ENCODE measurements around the gene RARRES1. TPM values are rescaled to one million over a fixed set of nuclear protein-coding genes. Genes with fewer than 3 reads are reported as not detected.

RARRES1 gene
- total RNA-seq, 1 donor from 2014 or later: 22.3 TPM

- DNase-seq (ENCODE audit: missing footprints) (no peak), ATAC-seq (peak; percentile 86)
- intact Hi-C loops (cut with DNase I): no loop called here
Observed at GRCh38 chr3:158768881-158769543, 36.8 kb upstream of the RARRES1 start.

GRCh38 chr3:158768361-158768787 is 36.1 kb upstream of the RARRES1 start:
- intact Hi-C loops (cut with DNase I): no loop called here
- DNase-seq (ENCODE audit: missing footprints) (peak; percentile 80), ATAC-seq (peak; percentile 74)

DNA sequence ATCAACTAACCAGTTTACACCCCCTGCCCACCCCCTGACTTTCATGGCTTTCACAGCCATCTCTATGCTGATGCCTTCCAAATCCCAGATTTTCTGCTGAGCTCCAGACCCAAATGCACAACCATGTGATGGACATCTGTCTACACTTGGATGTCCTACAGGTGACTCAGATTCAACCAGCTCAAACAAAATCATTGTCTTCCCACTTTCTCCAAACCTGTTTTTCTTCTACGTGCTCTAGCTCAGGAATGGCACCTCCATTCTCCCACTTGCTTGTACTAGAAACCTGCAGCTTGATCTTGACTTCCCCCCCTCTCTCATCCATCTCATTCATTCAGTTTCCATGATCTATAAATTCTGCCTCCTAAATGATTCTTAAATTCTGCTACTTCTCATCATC is 34.1 kb upstream of the RARRES1 start:
- intact Hi-C loops (cut with DNase I): no loop called here
- DNase-seq (ENCODE audit: missing footprints) (no peak), ATAC-seq (no peak)

DNA sequence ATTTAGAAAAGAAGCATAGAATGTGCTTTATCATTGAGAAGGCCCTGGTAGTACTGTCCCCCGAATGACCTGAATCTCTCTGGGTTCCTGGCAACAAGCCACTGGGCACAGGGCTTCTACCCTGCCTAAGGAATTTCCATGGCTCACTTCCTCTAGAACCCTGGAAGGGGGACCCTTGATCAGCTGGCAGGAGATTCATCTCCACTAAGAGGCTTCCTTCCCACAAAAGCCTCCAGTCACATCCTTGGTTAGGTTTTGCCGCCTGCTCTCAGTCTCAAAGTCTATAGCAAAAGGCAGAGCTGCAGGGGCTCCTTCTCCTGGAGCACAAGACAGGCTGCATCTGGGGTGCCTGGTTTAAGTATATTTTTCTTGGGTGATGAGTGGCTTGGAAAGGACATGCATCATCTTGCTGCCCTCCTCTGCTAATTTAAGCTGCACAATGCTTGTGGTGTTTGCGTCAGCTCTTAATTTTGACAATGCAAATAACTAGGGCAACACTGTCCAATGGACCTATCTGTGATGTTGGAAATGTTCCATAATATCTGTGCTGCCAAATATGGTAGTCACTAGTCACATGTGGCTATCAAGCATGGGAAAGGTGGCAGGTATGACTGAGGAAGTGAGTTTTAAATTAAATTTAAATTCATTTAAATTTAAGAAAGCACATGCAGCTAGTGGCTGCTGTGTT is 33.4 kb upstream of the RARRES1 start:
- intact Hi-C loops (cut with DNase I): no loop called here
- DNase-seq (ENCODE audit: missing footprints) (no peak), ATAC-seq (no peak)

GRCh38 chr3:158763421-158763820 is 31.2 kb upstream of the RARRES1 start:
- DNase-seq (ENCODE audit: missing footprints) (no peak), ATAC-seq (no peak)
- intact Hi-C loops (cut with DNase I): no loop called here

- intact Hi-C loops (cut with DNase I): no loop called here
- ATAC-seq: peak; percentile 82
- DNase-seq (ENCODE audit: missing footprints): no peak
Observed at GRCh38 chr3:158762701-158763100, 30.4 kb upstream of the RARRES1 start.

GRCh38 chr3:158761350-158761749 is 29.1 kb upstream of the RARRES1 start:
- ATAC-seq (no peak), DNase-seq (ENCODE audit: missing footprints) (no peak)
- intact Hi-C loops (cut with DNase I): no loop called here

DNA sequence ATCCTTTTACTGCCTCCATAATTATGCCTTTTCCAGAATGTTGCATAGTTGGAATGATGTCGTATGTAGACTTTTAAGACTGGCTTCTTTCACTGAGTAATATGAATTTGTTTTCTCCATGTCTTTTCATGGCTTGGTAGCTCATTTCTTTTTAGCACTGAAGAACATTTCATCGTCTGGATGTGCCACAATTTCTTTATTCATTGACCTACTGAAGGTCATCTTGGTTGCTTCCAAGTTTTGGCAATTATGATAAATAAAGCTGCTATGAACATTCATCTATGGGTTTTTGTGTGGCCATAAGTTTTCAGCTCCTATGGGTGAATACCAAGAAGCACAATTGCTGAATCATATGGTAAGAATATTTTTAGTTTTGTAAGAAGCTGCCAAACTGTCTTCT is 23.2 kb upstream of the RARRES1 start:
- no peak for ATAC-seq
- intact Hi-C loops (cut with DNase I): no loop called here
- DNase-seq (ENCODE audit: missing footprints): no peak

DNA sequence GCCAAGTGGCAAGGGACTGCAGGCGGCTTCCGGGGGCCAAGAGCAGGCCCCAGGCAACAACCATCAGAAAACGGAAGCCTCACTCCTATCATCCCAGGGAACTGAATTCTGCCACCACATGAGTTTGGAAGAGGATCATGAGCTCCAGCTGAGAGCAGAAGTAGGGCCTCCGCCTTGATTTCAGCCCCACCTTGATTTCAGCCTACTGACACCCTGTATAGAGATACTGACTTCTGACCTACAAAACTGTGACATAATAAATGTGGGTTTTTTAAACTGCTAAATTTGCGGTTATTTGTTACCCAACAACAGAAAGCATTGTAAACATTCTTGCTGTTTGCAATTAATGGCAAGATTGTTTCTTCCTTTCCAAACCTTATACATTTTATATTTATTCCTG is 21.6 kb upstream of the RARRES1 start:
- ATAC-seq (no peak), DNase-seq (ENCODE audit: missing footprints) (no peak)
- intact Hi-C loops (cut with DNase I): no loop called here

DNA sequence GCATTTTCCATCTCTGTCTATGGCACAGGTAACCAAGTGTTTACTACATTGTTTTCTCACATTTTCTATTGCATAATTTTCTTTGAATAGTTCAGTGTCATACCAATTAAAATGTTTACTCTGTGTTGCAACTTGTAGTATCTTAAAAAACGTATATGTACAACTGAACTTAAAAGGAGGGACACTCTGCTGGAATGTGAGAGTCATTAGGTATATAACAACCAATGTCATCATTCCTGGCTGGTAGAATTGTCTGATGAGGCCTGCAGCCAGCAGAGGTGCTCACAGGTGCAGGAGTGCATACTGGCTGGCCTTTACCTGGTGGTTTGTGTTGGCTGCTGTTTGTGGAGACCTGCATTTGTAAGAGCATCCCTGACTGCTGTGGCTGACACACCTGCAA is 19.1 kb upstream of the RARRES1 start:
- DNase-seq (ENCODE audit: missing footprints) (no peak), ATAC-seq (no peak)
- intact Hi-C loops (cut with DNase I): no loop called here

DNA sequence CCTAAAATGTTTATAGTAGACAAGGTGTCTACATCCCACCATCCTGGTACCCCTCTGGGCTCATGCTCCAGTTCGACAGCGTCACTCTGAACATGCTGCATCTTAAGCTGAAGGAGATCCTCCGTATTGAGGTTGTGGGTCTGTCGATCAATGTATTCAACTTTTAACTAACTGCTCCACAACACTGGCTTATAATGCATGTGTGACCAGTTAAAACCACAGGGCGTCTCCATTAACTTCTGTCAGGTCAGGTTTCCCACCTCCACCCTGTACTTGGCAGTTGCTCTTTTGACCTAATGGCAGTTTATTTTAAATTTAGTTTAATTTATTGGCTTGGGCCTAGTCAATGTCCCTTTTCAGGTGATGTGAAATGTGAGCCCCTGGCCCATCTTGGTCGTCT is 17.8 kb upstream of the RARRES1 start:
- no peak for DNase-seq (ENCODE audit: missing footprints)
- intact Hi-C loops (cut with DNase I): no loop called here
- no peak for ATAC-seq

- intact Hi-C loops (cut with DNase I): no loop called here
- ATAC-seq (no peak), DNase-seq (ENCODE audit: missing footprints) (no peak)
Observed at GRCh38 chr3:158749526-158749925, 17.3 kb upstream of the RARRES1 start.

DNA sequence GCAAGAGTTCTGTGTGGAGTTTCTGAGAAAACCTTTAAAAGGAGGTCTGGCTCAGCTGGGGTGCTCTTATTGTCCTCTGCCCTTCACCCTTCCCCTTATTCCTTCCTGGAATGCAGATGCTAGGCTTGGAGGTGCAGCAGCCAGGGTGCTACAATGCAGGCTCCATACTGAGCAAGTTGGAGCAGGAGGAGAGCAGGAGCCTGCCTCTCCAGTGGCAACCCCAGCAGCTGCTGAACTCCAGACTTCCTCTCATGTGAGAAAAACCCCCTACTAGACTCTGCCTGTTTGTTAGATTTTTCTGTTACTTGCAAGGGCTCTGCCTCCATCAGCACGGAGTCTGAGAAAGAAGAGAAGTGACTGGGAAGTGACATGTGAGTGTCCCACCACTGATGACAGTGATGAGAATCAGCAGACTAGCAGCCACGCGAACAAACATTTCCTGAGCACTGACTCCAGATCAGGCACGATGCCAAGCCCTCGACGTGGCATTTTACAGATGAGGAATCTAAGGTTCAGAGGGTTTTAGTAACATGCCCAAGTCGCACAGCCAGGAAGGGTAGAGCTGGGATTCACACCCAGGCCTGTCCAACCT is 16.1 kb upstream of the RARRES1 start:
- ATAC-seq (no peak), DNase-seq (ENCODE audit: missing footprints) (no peak)
- intact Hi-C loops (cut with DNase I): no loop called here

- no peak for ATAC-seq
- no peak for DNase-seq (ENCODE audit: missing footprints)
- intact Hi-C loops (cut with DNase I): no loop called here
Observed at GRCh38 chr3:158747417-158747816, 15.2 kb upstream of the RARRES1 start.

GRCh38 chr3:158745551-158745950 is 13.3 kb upstream of the RARRES1 start:
- intact Hi-C loops (cut with DNase I): no loop called here
- DNase-seq (ENCODE audit: missing footprints): no peak
- ATAC-seq: no peak

DNA sequence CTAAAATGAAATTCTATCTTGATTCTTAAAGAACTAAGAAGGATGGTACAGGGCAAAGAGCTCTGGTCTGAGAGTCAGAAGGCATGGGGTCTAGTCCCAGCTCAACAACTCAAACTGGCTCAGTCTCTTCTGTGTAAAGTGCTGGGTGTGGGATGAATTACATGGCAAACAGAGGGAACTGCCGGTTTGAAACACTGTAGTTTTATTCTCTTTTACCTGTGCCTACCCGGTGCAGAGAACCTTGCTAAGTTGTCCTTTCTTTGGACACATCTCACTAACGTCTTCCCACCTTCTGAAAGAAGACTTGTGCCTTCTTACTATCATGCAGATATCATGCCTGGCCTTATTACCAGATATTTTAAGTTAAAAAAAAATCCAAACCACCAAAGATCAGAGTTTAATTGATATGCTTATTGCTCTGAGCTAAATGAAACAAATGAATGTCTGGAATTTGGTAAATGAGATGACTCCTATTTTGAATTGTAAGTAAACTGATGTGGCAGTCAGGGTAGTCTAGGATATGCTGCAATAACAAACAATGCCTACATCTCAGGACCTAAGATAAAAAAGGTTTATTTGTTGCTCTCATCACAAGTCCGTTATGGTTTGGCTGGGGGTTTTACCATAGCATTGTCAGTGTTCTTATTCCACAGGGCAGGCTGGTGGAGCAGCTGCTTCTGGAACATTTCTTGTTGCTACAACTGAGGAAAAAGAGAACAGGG is 12.5 kb upstream of the RARRES1 start:
- no peak for ATAC-seq
- DNase-seq (ENCODE audit: missing footprints): no peak
- intact Hi-C loops (cut with DNase I): no loop called here

- intact Hi-C loops (cut with DNase I): no loop called here
- ATAC-seq (peak; percentile 13), DNase-seq (ENCODE audit: missing footprints) (no peak)
Observed at GRCh38 chr3:158743664-158744566, 11.7 kb upstream of the RARRES1 start.

- ATAC-seq: no peak
- intact Hi-C loops (cut with DNase I): no loop called here
- no peak for DNase-seq (ENCODE audit: missing footprints)
Observed at GRCh38 chr3:158742871-158743663, 10.8 kb upstream of the RARRES1 start.

All from Right ventricle myocardium inferior (tissue), 1 donor.